ENCODE measurements around the gene EPHB2.

EPHB2 gene

DNA sequence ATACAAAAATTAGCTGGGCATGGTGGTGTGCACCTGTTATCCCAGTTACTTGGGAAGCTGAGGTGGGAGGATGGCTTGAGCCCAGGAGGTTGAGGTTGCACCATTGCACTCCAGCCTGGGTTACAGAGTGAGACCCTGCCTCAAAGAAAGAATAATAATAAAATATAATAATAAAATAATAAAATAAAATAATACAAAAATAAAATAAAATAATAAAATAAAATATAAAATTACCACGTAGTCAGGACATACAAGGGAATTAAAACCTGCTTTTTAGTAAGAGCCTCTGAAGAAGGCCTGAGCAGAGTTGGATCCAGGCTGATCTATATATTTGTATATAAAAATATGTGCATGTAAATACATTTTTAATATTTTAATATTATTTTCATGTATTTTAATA, 41.7 kb downstream of the EPHB2 start:
- no peak for TF ChIP-seq JUND (IDR thresholded peaks at IDR 0.05; ENCODE audit: low read depth)

DNA sequence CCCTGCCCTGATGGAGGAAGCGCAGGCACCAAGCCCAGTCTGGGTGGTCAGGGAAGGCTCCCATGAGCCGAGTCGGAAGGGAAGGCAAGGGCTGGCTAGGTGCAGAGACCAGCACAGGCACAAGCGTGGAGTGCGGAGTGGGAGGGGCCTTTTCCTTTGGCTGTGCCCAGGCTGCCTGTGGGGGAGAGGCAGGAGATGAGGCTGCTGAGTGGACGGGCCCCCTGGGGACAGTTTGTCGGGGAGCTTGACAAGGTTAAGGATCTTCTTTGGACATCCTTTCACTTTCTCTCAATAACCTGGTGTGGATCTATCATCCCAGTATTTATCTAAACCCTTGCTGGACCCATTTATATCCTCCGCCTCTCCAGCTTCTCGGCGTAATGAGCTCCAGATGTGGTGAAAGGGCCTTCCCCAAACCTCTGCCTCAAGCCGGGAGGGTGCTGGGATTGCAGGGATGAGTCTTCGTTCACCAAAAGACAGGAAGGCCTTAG, 42.9 kb downstream of the EPHB2 start:
- TF ChIP-seq JUND (IDR thresholded peaks at IDR 0.05; ENCODE audit: low read depth) = no peak
- DNase-seq (ENCODE audit: low read depth in 1 of 2, low spot score in 1 of 2) = no peak
- in situ Hi-C loops (cut with HindIII; ENCODE audit: low pct_unique_long_range_greater_than_20kb, low sequenced_read_pairs) = no loop called here

More for the DNA sequence above, 41.7 kb downstream of the EPHB2 start:
- DNase-seq (ENCODE audit: low read depth in 1 of 2, low spot score in 1 of 2) = no peak
- in situ Hi-C loops (cut with HindIII; ENCODE audit: low pct_unique_long_range_greater_than_20kb, low sequenced_read_pairs) = no loop called here

DNA sequence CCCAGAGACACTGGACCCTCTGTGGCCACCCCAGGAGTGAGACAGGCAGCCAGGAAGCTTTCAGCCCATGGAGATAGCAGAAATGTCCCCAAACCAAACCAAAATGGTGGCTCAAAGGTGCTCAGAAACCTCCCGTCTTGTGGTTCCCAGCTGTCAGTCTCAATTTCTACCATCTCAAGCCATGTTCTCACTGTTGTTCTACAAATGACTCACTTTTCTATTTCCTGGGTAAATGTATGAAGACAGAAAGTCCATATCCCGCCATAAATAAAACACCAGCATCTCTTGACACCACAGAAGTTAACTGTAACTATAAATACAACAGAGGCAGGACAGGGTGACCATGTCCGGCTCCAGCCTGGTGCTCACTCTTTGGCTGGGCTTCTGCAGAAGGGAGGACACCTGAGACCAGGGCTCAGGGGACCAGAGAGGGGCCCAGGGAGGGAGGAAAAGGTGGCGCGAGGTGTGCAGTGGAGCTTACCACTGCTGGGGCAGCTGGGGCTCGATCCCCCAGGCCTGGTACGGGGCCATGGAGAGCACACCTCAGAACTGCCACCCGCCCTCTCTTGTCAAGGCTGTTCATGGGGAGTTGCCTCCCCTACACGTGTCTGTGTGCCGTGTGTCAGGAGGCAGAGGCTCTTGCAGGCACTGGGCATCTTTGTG, 43.6 kb downstream of the EPHB2 start:
- no peak for TF ChIP-seq JUND (IDR thresholded peaks at IDR 0.05; ENCODE audit: low read depth)
- in situ Hi-C loops (cut with HindIII; ENCODE audit: low pct_unique_long_range_greater_than_20kb, low sequenced_read_pairs) = no loop called here
- DNase-seq (ENCODE audit: low read depth in 1 of 2, low spot score in 1 of 2) = no peak

DNA sequence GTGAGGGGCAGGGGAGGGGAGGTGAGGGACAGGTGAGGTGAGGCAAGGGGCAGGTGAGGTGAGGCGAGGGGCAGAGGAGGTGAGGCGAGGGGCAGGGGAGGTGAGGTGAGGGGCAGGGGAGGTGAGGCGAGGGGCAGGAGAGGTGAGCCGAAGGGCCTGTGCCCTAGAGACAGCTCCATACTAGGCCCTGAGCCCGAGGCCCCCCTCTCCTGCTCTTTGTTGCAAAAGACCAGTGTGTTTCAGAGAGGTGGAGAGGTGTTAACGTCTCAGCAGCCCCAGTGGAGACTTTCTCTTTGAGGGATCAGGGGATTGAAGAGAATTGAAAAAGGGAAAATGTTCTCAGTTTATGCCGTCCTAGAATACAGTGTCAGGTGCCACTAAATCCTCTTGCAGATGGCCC, 44.2 kb downstream of the EPHB2 start:
- DNase-seq (ENCODE audit: low read depth in 1 of 2, low spot score in 1 of 2) = no peak
- no peak for TF ChIP-seq JUND (IDR thresholded peaks at IDR 0.05; ENCODE audit: low read depth)
- in situ Hi-C loops (cut with HindIII; ENCODE audit: low pct_unique_long_range_greater_than_20kb, low sequenced_read_pairs) = no loop called here

DNA sequence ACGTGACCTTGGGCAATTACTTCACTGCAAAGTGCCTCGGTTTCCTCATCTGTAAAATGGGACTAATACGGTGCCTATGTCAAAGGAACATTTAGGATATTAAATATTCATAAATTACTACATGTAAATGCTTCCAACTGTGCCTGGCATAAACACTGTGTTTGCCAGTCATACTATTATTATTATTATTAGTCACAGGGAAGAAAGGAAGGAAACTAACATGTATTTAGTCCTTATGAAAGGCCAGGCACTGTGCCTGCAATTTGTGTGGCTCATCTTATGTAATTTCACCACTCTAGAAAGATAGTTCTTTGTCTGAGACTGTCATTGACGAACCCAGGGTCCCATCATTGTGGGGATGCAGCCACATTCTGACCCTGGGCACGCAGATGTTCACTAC, 45.0 kb downstream of the EPHB2 start:
- no peak for TF ChIP-seq JUND (IDR thresholded peaks at IDR 0.05; ENCODE audit: low read depth)
- no peak for DNase-seq (ENCODE audit: low read depth in 1 of 2, low spot score in 1 of 2)
- in situ Hi-C loops (cut with HindIII; ENCODE audit: low pct_unique_long_range_greater_than_20kb, low sequenced_read_pairs) = no loop called here

DNA sequence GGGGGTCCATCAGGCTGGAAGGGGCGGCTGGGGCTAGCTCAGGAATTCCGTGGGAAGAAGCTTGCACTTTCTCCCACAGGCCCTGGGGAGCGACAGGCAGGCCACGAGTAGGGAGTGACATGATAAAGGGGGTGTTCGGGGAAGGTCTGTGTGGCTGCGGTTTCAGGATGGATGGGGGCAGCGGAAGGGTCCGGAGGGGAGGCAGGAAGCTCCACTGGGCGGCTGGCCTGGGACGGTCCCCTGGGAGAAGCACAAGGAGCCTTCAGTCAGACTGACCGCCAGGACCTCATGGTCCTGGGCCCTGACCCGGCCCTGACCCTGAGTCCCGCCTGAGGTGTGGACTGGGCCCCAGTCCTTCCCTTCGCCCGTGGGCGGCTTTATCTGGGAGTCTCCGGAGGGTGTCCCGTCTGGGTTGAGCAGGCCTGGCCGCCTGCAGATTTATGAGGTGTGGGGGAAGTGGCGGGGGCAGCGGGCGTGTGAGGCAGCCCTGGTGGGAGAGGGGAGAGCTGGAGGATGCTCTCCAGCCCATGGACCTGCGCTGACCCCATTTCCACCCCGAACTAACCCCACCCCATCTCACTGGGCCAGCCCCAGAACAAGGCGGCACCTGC, 45.6 kb downstream of the EPHB2 start:
- in situ Hi-C loops (cut with HindIII; ENCODE audit: low pct_unique_long_range_greater_than_20kb, low sequenced_read_pairs) = no loop called here
- TF ChIP-seq JUND (IDR thresholded peaks at IDR 0.05; ENCODE audit: low read depth) = no peak
- DNase-seq (ENCODE audit: low read depth in 1 of 2, low spot score in 1 of 2) = no peak

DNA sequence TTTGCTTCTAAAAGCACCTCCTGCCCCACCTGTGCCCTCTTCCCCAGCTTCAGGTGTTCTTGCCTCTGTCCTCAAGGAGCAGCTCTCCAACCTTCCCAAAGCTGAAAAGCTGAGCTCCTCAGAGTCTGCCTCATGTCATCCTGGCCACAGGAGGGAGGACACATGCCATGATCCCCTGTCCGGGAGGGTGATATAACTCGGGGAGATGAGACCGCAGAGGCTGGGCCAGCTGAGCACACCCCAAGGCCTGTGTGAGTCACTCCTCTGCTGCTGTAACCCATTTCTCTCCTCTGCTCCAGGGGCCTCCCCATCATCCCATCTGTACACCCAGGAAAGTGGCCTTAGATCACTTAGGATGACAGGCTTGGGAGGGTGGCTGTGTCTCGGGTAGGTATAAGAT, 49.8 kb downstream of the EPHB2 start:
- DNase-seq (ENCODE audit: low read depth in 1 of 2, low spot score in 1 of 2) = no peak
- in situ Hi-C loops (cut with HindIII; ENCODE audit: low pct_unique_long_range_greater_than_20kb, low sequenced_read_pairs) = no loop called here
- no peak for TF ChIP-seq JUND (IDR thresholded peaks at IDR 0.05; ENCODE audit: low read depth)

DNA sequence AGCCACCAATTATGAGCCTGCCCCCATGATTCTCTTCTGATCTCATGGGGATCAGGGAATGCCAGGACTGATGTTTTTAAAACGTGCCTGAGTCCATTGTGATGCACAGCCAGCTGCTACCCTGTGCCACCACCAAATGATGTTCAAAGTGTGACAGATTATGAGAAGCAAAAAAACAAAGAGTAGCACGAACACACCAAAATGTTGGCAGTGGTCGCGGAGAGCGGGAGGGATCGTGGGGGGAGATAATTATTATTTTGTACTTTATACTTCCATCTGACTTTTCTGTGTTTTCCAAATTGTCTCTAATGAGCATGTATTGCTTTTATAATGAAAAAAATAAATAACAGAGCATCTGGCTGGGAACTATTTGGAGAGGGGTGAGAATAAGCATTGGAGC, 50.5 kb downstream of the EPHB2 start:
- TF ChIP-seq JUND (IDR thresholded peaks at IDR 0.05; ENCODE audit: low read depth) = no peak
- in situ Hi-C loops (cut with HindIII; ENCODE audit: low pct_unique_long_range_greater_than_20kb, low sequenced_read_pairs) = no loop called here
- no peak for DNase-seq (ENCODE audit: low read depth in 1 of 2, low spot score in 1 of 2)

DNA sequence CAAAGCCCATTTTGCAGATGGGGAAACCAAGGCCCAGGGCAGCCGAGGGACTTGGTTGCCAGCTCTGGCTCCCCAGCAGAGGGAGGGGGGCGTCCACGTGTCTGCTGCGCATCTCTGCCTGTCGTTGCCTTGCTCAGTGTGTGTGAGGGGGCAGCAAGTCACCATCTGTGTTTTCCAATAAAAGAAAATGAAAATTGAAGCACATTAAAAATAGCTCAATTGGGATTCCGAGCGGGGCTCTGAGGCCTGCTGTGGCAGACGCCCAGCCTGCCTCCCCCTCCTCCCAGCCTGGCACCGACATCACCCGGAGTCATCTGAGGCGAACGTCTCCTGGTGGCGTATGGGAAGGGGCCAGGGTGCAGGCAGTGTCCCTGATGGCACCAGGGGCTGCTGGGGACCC, 51.2 kb downstream of the EPHB2 start:
- DNase-seq (ENCODE audit: low read depth in 1 of 2, low spot score in 1 of 2) = no peak
- no peak for TF ChIP-seq JUND (IDR thresholded peaks at IDR 0.05; ENCODE audit: low read depth)
- in situ Hi-C loops (cut with HindIII; ENCODE audit: low pct_unique_long_range_greater_than_20kb, low sequenced_read_pairs) = no loop called here

DNA sequence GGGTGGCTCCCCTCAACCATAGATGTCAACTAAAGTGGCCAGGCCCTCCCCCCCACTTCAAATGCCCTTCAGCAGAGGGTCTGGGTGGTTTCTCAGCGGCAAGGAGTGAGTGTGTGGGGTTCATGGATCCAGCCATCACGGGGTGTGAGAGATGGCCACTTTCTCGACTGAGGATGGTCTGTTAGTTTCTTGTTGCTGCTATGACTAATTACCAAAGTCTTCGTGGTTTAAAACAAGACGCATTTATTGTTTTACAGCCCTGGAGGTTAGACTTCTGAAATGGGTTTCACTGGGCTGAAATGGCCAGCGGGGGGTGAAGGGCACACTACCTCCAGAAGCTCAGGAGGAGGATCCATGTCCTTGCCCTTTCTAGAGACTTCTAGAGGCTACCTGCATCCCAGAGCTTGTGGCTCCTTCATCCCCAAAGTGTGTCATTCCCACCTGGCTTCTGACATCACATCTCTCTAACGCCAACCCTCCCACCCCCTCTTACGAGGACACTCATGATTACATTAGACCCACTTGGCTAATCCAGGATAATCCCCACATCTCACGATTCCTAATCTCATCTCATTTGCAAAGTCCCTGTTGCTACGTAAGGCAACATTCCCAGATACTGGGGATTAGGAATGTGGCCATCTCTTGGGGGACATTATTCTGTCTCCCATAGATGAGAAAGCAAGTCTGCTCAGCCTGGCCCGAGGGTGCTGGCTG, 53.0 kb downstream of the EPHB2 start:
- TF ChIP-seq JUND (IDR thresholded peaks at IDR 0.05; ENCODE audit: low read depth) = no peak
- DNase-seq (ENCODE audit: low read depth in 1 of 2, low spot score in 1 of 2) = no peak
- in situ Hi-C loops (cut with HindIII; ENCODE audit: low pct_unique_long_range_greater_than_20kb, low sequenced_read_pairs) = no loop called here

DNA sequence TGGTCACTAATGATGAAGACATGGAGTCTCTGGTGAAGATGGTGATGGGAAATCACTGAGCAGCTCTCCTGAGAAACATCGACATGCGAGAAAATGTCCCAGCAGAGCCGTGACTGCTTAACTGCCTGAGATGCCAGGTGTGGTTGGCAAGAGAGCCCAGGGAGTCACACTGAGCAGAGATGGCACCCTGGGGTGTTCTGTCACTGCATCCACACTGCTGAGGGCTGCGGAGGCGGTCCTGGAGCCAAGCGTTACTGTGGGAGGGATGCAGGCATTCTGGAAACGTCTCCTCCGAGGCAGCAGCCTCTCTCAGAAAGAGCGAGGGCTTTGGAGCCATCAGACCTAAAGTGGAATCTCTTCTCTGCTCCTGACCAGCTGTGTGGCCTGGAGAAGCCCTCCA, 57.2 kb downstream of the EPHB2 start:
- DNase-seq (ENCODE audit: low read depth in 1 of 2, low spot score in 1 of 2) = no peak
- in situ Hi-C loops (cut with HindIII; ENCODE audit: low pct_unique_long_range_greater_than_20kb, low sequenced_read_pairs) = no loop called here
- no peak for TF ChIP-seq JUND (IDR thresholded peaks at IDR 0.05; ENCODE audit: low read depth)

DNA sequence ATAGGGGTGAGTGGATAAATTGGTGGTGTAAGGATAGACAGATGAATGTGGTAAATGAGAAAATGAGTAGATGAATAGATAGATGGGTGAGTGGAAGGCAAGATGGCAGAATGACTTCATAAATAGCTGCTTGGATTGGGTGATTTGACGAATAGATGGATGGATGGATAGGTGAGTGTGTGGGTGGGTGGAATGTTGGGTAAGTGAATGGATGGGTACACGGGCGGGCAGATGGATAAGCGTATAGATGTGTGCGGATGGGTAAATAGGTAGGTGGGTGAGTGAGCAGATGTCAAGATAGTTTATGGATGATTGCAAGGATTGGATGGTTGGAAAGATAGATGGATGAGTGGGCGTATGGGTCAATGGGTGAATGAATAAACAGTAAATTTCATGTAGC, 59.3 kb downstream of the EPHB2 start:
- TF ChIP-seq JUND (IDR thresholded peaks at IDR 0.05; ENCODE audit: low read depth) = no peak
- no peak for DNase-seq (ENCODE audit: low read depth in 1 of 2, low spot score in 1 of 2)
- in situ Hi-C loops (cut with HindIII; ENCODE audit: low pct_unique_long_range_greater_than_20kb, low sequenced_read_pairs) = no loop called here

DNA sequence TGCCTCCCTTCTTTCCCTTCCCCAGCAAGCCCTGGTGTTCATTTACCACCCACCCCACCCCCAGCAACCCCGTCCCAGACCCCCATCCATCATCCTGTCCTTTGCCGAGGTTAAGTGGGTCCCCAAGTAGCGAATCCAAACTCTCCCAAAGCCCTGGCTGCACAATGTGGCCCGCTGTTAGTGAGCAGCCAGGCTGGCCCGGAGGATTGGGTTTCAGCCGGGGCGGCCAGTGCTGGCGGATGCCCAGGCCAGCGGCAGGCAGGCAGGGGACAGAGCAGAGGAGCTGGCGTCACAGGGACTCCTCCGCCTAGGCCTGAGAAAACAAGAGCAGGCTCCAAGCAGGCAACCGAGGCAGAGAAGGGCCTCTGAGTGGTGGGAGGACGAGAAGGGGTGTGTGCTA, 61.4 kb downstream of the EPHB2 start:
- no peak for DNase-seq (ENCODE audit: low read depth in 1 of 2, low spot score in 1 of 2)
- in situ Hi-C loops (cut with HindIII; ENCODE audit: low pct_unique_long_range_greater_than_20kb, low sequenced_read_pairs) = no loop called here
- no peak for TF ChIP-seq JUND (IDR thresholded peaks at IDR 0.05; ENCODE audit: low read depth)
